Measurements from ENCODE around the gene MMP1.

Gene MMP1

DNA sequence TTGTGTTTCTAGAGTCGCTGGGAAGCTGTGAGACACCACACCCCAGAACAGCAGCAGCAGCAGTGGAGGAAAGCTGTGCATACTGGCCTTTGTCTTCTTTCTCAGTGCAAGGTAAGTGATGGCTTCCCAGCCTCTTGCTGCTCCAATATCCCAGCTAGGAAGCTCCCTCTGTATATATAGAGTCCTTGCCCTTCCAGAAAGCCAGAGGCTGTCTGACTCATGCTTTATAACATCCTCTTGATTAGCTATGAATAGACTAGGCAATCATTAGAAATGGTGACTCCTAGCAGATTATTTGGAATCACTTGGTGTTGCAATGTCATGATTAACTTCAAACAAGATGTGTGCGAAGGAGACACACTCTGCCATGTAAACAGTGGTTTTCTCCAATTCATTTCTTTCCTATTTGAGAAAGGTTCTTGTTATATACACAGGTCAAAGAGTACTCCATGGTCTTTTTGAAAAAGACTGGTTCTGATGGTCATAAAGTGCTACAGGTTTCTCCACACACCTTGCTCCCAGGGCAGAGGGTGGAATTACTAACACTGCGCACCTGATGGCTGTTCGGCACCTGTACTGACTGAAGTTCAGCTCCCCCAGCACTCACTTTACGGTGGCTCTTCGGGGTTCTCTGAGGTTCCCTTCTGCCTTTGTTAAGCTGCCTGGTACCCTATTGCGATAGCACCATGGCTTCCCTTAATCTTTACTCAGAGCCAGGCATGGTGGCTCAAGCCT, at the start of gene MMP1:
Gene MMP1, minus strand, starts transcription at position 149 of the 735 bp plus-strand sequence. Its CDS starts 68 bp downstream, at position 81.
- no peak for DNase-seq

DNA sequence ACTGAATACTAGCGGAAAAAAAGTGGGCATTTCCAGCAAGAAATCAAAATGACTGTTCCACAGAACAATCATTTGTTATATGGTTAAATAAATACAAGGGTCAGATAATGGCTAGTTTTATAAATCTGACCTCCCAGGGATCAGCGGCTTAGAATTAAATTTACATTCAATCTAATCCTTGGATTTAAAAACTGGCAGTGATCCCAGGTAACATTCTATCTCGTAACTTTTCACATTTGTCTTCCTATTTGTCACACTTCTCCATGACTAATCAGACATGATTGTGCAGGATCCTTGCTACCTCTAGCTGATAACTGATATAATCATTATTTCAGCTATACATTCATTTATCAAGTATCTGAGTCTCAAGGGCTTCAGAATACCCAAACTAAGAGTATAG, 48.3 kb upstream of the MMP1 start:
- no peak for DNase-seq

- no peak for DNase-seq
Measured at GRCh38 chr11:102843489-102843888, 45.5 kb upstream of the MMP1 start, which contains the start of gene MMP3. Gene MMP3, minus strand, starts transcription at chr11:102843609. Its CDS starts 63 bp downstream, at chr11:102843546.

GRCh38 chr11:102842930-102843329, 45.0 kb upstream of the MMP1 start:
- no peak for DNase-seq

- no peak for DNase-seq
Measured at GRCh38 chr11:102840018-102840417, 42.1 kb upstream of the MMP1 start.

DNA sequence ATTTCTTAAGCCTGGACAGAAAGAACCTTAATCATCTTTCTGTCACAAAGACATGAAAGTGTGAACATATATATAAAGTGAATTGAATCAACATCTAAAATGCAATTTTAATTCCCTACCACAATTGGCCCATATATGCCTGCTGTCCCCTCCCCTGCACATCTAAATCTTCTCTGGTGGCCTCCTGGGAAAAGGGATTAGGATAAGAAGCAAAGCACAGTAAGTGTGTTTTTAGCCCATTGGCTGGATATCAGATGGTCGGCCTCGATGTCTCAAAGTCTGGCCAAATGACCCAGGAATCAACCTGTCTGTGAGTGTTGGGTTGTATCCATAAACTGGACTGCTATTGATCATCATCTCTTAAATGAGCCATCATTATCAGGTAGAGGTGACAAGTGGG, 39.7 kb upstream of the MMP1 start:
- no peak for DNase-seq

DNA sequence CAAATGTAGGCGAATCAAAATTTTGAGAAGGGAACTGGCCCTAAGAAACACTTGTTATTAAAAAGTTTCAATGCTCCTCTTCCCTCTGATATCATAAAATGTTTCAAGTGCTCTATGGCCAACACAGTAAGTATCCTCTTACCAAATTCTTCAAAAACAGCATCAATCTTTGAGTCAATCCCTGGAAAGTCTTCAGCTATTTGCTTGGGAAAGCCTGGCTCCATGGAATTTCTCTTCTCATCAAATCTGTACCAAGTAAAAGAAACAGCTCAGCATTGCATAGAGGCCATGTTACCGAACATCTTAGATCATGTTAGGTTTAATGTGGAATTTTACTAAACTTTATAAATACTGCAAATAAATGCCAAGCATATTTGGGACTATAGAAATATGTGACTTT, 39.2 kb upstream of the MMP1 start:
- no peak for DNase-seq

GRCh38 chr11:102836290-102836875, 38.4 kb upstream of the MMP1 start:
- DNase-seq, result no peak

DNA sequence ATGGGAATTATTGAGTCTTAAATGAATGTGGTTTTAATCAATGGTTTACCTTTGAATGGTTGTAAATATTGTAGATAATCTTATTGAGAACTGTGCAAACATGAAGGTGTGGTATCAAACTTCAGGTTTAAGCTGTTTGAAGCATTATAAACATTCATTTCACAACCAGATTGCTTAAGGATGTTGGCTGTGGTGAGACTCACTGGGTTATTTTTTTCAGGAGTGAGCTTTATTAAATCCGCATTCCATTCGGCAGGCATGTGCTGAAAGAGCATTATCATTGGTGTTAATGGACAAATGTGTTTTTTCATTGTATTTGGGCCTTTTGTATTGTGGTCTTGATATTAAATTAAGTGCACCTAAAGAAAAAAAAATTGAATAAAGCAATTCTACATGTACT, 35.8 kb upstream of the MMP1 start:
- no peak for DNase-seq

DNA sequence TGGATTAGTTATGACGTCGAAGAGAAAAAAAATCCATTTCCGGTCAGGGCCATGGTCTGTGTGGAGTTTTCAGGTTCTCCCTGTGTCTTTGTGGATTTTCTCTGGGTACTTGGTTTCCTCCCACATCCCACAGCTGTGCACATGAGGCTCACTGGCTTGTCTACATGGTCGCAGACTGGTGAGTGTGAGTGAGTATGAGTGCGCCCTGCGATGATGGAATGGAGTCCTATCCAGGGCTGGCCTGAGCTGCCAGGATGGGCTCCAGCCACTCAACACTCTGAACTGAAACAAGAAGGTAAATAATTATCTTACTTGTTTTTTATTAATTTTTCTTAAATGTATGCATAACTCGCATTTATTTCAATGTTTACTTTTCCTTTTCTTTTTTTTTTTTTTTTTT, 34.7 kb upstream of the MMP1 start:
- no peak for DNase-seq

DNA sequence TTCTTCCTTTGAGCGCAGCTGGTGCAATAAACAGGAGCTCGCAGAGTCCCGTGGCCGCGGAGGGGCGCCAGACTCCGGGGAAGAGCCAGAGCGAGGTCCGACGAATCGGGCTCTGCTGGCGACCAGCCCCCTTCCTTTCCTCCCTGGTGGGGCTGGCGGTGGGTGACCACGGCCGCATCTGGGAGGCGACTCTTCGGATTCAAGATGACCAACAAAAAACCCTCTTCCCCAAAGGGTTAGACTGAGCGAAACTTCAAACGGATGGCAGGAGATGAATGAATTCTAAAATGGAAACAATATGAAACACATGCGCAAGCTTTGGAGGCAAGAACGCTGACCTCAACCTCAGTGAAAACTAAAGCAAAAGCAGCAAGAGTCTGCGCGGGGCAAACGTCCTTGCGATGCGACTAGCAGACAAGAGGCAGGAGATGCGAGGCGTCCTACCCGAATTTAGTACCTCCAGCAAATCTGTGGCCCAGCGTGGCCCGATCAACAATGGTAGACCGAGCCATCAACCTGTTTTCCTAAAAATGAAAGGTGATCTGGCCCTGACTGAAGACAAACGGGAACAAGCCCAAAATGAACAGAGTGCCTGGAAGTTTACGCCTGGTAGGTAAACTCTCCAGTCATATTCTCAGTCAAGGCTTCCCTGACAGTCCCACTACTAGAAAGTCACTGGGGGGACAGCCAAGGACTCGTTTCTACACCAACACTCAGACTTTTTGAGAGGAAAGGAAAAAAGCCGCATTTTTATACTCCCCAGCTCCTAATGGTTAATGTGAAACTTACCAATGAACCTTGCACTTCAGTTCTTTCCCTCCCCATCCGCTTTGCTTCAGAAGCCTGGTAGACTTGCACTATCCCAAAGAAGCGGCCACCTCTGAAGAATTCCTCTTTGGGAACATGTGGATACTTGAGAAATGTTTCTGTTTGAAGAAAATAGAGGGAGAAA, 33.8 kb upstream of the MMP1 start:
- DNase-seq, result peak; percentile 8

- no peak for DNase-seq
Measured at GRCh38 chr11:102831128-102831488, 33.1 kb upstream of the MMP1 start.

- no peak for DNase-seq
Measured at GRCh38 chr11:102830001-102830727, 32.2 kb upstream of the MMP1 start.

DNA sequence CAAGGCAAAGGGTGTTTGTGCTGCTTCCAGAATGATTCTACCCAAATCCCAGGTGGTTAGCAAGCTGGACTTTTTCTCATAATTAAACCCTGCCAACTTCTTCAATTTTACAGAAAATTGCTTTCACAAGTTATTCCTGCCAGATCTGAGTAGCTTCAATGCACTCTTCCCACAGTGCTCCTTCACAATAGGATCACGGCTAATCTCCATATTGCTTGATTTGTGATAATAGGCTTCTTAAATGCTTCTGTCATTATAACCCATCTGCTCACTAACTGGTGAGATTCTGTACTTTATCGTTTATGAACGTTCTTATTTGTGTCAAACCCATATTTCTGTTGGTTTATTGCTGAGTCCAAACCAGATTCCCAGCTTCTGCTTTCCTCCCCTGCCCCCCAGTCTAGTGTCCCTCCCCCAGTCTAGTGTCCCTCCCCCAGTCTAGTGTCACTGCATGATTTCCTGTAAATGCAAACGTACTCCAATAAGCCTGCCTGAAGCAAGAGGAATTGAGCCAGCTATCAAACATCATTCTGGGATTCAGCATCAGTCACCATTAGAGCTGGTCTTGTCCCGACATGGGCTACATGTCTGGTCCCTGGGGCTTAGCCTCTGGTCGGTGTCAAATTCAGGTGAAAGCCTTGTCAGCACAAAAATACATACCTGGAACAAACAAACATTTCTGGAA, 31.5 kb upstream of the MMP1 start:
- no peak for DNase-seq

DNA sequence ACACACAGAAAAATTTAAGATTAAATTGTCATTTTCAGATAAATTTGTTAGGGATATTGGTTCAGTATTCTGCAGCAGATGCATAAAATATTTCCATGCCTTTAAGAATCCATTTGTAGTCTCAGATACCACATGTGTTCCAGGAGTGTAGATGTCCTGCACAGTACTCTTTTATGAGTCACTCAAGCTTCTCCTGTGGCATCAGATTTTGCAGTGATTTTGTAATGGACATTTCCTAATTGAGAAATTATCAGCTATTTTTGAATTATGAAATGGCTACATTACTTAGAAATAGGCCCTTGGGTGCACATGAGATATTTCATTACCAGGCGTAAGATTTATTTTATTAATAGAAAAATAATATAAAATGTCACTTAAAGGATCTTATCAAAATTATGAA, 26.6 kb upstream of the MMP1 start:
- DNase-seq, result no peak

DNA sequence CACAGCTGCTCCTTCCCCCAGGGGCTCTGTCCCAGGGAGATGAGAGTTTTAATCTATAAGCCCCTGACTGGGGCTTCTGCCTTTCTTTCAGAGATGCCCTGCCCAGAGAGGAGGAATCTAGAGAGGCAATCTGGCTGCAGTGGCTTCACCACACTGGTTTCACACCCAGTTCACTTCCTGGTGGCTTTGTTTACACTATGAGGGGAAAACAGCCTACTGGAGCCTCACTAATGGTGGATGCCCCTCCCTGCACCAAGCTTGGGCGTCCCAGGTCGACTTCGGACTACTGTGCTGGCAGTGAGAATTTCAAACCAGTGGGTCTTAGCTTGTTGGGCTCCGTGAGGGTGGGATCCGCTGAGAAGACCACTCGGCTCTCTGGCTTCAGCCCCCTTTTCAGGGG, 21.5 kb upstream of the MMP1 start:
- no peak for DNase-seq

DNA sequence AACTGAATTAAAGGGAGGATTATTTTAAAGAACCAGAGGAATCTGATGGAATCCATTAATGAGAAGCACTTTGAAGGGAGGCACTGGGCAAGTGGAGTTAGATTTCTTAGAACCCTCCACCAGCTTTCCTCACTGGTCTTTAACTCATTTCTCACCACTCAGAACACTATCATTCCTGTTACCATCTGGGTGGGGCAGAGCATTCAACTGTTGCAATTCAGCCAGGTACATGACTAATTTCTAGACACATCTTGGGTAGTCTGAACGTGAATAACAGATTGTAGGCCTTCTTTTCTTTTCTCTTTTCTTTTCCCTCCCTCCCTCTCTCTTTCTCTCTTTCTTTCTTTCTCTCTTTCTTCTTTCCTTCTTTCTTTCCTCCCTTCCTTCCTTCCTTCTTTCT, 15.5 kb upstream of the MMP1 start:
- DNase-seq, result no peak

GRCh38 chr11:102812188-102812587, 14.2 kb upstream of the MMP1 start:
- no peak for DNase-seq

- no peak for DNase-seq
Measured at GRCh38 chr11:102810950-102811660, 13.1 kb upstream of the MMP1 start.

GRCh38 chr11:102809971-102810370, 12.0 kb upstream of the MMP1 start:
- DNase-seq, result no peak

DNA sequence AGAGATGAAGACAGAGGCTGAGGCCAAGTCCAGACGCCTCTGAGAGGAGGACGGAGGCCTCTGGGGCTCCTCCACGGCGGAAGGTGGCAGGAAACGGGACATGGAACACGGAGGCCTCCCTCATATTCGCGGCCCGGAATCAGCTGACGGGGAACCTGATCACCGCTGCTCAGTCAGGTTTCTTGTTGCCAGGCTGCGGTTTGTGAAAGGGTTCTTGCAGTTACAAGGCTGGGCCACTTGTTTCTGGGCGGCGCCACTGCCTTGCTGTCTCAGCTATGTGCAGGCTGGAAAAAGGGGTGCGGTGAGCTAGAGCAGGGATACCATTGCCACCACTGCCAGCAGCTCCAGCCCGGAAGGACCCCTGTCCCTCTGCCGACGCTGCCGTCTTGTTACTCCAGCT, 10.0 kb upstream of the MMP1 start:
- peak; percentile 56 for DNase-seq

DNA sequence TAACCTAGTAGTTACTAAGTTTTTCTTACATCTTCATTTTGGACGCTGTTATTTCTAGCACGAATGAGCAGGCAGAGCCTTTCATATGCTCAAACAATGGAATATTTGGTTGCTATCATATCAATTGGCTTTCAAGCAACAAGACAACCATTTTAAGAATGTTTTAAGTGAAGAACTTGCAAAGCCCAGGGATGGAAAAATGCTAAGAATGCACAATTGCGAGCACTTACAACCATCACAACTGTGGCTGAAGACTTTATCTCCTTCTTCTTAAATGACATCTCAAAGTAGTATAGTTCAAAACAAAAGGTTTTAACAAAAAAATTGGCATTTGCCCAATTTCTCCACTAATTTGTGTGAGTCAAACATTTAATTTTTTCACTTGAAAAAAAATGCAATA, 8.3 kb upstream of the MMP1 start:
- DNase-seq, result no peak

Data from RPMI8226 (cell line).